ENCODE results near the gene RIOK3.

The RIOK3 gene

DNA sequence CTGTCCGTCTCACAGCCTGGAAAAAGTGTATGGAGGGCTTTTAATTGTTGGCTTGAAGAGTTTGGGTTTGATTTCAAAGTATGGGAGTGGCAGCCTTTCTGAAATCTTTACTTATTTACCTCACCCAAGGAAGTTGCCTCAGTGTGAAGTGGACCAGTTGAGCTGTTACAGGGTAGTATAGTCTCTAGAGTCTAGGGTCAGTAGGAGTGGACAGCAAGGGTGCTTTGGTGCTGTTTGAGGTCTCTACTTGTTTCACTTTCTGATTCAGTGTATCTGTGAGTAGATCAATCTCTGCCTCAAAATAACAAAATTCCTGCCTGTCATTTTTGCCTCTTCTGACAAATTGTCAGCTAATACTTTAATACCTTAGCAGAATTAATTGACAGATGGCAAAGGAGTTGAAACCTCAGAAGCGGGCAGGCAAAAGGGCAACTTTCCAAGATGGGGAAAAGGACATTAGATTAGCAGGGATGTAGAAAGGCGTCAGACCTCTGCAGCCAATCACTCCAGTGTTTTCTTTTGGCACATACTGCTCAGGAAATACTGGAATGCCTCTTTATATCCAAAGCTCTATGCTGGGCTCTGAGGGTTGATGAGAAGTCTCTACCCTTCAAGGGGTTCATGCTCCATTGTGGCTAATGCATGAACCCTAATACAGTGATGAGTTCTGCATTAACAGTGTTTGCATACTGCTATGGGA lies 5.9 kb downstream of the RIOK3 start:
- TF ChIP-seq CTCF (IDR thresholded peaks at IDR 0.05; ENCODE audit: borderline replicate concordance, control extremely low read depth, extremely low read depth, insufficient read depth, missing control alignments), result no peak
- in situ Hi-C loops (cut with MboI; ENCODE audit: low sequenced_read_pairs, unreplicated experiment), result no loop called here
- DNase-seq (ENCODE audit: low spot score), result peak; percentile 28

GRCh38 chr18:23459530-23459921 lies 6.4 kb downstream of the RIOK3 start:
- TF ChIP-seq CTCF (IDR thresholded peaks at IDR 0.05; ENCODE audit: borderline replicate concordance, control extremely low read depth, extremely low read depth, insufficient read depth, missing control alignments), result no peak
- in situ Hi-C loops (cut with MboI; ENCODE audit: low sequenced_read_pairs, unreplicated experiment), result no loop called here
- DNase-seq (ENCODE audit: low spot score), result no peak

DNA sequence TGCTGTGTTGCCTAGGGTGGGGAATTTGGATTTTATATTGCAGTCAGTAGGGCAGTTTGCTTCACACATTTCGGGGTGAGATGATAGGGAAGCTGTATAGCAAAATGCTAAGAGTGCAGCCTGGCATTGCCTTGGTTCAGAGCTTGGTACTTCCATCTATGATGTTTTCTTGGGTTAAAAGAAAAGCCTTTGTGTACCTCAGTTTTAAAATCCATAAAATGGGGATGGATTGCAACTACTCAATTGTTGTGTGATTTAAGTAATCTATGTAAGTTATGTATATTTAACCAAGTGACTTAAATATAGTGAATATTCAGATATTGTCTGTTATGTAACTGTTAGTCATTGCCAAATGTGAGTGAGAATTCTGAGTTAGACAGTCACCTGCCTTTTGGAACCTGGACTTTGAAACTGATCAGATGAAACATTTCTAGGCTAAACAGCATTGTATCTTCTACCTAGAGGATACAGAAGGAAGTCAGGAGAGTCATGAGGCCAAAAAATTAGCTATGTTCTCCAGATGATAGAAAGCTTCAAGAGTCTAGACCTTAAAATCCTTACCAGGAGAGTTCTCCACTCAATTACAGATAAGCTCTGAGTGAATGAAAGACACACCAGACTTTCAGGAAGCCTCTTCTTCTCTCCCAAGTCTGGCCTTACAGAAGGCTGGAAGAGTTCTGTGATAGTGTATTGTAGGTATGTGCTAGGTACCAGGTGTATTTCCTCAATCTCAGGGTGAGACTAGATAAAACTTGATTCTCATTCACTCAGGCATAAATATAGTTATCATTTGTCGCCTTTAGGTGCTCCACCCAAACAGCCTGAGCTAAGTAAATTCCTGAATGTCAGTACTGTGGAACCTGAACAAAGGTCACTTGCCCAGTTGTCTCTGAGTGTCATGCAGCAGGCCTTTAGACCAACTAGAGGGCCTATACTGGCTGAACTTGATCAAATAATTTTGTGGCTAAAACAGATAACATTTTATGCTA lies 7.5 kb downstream of the RIOK3 start:
- in situ Hi-C loops (cut with MboI; ENCODE audit: low sequenced_read_pairs, unreplicated experiment), result no loop called here
- DNase-seq (ENCODE audit: low spot score), result no peak
- TF ChIP-seq CTCF (IDR thresholded peaks at IDR 0.05; ENCODE audit: borderline replicate concordance, control extremely low read depth, extremely low read depth, insufficient read depth, missing control alignments), result no peak

DNA sequence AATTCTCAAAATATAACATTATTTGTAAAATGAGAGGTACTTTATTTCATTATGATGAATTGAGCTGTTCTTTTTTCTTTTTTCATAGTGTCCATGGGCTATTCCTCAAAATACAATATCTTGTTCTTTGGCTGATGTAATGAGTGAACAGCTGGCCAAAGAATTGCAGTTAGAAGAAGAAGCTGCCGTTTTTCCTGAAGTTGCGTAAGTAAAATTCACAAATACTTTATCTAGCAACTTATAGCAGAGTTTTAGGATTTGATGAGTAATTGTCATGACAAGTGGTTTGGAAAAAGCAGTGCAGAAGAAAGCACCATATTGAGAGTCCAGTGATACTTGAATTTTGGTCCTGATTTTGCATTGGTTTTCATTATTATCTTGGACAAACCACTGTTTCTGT lies 9.8 kb downstream of the RIOK3 start:
- DNase-seq (ENCODE audit: low spot score), result no peak
- no peak for TF ChIP-seq CTCF (IDR thresholded peaks at IDR 0.05; ENCODE audit: borderline replicate concordance, control extremely low read depth, extremely low read depth, insufficient read depth, missing control alignments)
- in situ Hi-C loops (cut with MboI; ENCODE audit: low sequenced_read_pairs, unreplicated experiment), result no loop called here

DNA sequence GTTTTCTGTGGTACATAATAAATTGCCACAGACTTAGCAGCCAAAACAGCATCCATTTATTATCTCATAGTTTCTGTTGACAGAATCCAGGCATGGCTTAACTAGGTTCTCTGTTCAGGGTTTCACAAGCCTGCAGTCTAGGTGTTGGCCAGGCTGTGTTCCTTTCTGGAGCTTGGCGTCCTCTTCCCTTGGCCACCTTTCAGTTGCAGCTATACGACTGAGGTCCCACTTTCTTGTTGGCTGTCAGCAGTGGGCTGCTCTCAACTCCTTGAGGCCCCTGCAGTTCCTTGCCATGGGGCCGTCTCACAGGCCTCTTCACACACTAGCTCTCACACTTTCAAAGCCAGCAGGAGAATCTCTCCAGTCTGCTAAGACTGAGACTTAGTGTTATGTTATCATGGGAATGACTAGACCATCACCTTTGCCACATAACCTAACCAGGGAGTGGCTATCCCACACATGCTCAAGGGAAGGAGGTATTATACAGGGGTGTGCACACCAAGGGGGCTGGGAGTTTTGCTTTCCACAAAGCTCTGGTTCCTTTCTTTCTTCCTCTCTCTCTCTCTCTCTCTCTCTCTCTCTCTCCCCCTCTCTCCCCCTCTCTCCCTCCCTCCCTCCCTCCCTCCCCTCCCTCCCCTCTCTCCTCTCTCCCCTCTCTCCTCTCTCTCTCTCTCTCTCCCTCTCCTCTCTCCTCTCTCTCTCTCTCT lies 15.8 kb downstream of the RIOK3 start:
- TF ChIP-seq CTCF (IDR thresholded peaks at IDR 0.05; ENCODE audit: borderline replicate concordance, control extremely low read depth, extremely low read depth, insufficient read depth, missing control alignments), result no peak
- in situ Hi-C loops (cut with MboI; ENCODE audit: low sequenced_read_pairs, unreplicated experiment), result no loop called here
- no peak for DNase-seq (ENCODE audit: low spot score)

Measured in GM13976 (cell line).